ENCODE data around the gene ATP11B. TPM values are rescaled to one million over a fixed set of nuclear protein-coding genes. Genes with fewer than 3 reads are reported as not detected.

ATP11B gene
- total RNA-seq, 1 donor from 2014 or later: 73.9 TPM

- TF ChIP-seq CTCF (IDR thresholded peaks at IDR 0.05; ENCODE audit: unreplicated experiment): no peak
- Mint-ChIP-seq H3K4me1 (peaks cover 13% of the 10 kb centered on the region), H3K36me3 (peaks cover 11% of the 10 kb centered on the region), H3K4me3 (no peak overlapping the region), H3K27me3 (ENCODE audit: low read depth) (no peaks in the 10 kb centered on the region), H3K27ac (no peak overlapping the region), H3K9me3 (no peaks in the 10 kb centered on the region)
- no peak for DNase-seq (ENCODE audit: low spot score in 2 of 2, unreplicated experiment in 2 of 2)
These were observed 115.2 kb downstream of the ATP11B start for GRCh38 chr3:182908471-182908870.

- Mint-ChIP-seq H3K36me3 (peaks cover 6% of the 10 kb centered on the region), H3K9me3 (no peaks in the 10 kb centered on the region), H3K27me3 (ENCODE audit: low read depth) (no peaks in the 10 kb centered on the region), H3K4me1 (peaks cover 18% of the 10 kb centered on the region), H3K27ac (no peak overlapping the region), H3K4me3 (no peak overlapping the region)
- peak; percentile 71 for TF ChIP-seq CTCF (IDR thresholded peaks at IDR 0.05; ENCODE audit: unreplicated experiment)
- no peak for DNase-seq (ENCODE audit: low spot score in 2 of 2, unreplicated experiment in 2 of 2)
These were observed 116.2 kb downstream of the ATP11B start for GRCh38 chr3:182909318-182910040.

GRCh38 chr3:182910936-182911781 lies 117.9 kb downstream of the ATP11B start:
- Mint-ChIP-seq H3K36me3 (peaks cover 3% of the 10 kb centered on the region), H3K27ac (no peak overlapping the region), H3K4me3 (no peak overlapping the region), H3K9me3 (no peaks in the 10 kb centered on the region), H3K4me1 (peaks cover 8% of the 10 kb centered on the region), H3K27me3 (ENCODE audit: low read depth) (no peaks in the 10 kb centered on the region)
- no peak for DNase-seq (ENCODE audit: low spot score in 2 of 2, unreplicated experiment in 2 of 2)
- no peak for TF ChIP-seq CTCF (IDR thresholded peaks at IDR 0.05; ENCODE audit: unreplicated experiment)

GRCh38 chr3:182911782-182912111 lies 118.4 kb downstream of the ATP11B start:
- H3K27ac Mint-ChIP-seq: no peak overlapping the region
- no peaks in the 10 kb centered on the region for H3K27me3 Mint-ChIP-seq (ENCODE audit: low read depth)
- H3K36me3 Mint-ChIP-seq: peaks cover 3% of the 10 kb centered on the region
- peaks cover 8% of the 10 kb centered on the region for H3K4me1 Mint-ChIP-seq
- no peaks in the 10 kb centered on the region for H3K9me3 Mint-ChIP-seq
- no peak for DNase-seq (ENCODE audit: low spot score in 2 of 2, unreplicated experiment in 2 of 2)
- no peak for TF ChIP-seq CTCF (IDR thresholded peaks at IDR 0.05; ENCODE audit: unreplicated experiment)
- H3K4me3 Mint-ChIP-seq: no peak overlapping the region

- Mint-ChIP-seq H3K9me3 (no peaks in the 10 kb centered on the region), H3K27me3 (ENCODE audit: low read depth) (no peaks in the 10 kb centered on the region), H3K36me3 (peaks cover 3% of the 10 kb centered on the region), H3K4me3 (no peak overlapping the region), H3K27ac (no peak overlapping the region), H3K4me1 (peaks cover 8% of the 10 kb centered on the region)
- DNase-seq (ENCODE audit: low spot score in 2 of 2, unreplicated experiment in 2 of 2): no peak
- TF ChIP-seq CTCF (IDR thresholded peaks at IDR 0.05; ENCODE audit: unreplicated experiment): no peak
These were observed 119.2 kb downstream of the ATP11B start for GRCh38 chr3:182912474-182912873.
